ENCODE measurements around the gene CDK6.

The CDK6 gene

DNA sequence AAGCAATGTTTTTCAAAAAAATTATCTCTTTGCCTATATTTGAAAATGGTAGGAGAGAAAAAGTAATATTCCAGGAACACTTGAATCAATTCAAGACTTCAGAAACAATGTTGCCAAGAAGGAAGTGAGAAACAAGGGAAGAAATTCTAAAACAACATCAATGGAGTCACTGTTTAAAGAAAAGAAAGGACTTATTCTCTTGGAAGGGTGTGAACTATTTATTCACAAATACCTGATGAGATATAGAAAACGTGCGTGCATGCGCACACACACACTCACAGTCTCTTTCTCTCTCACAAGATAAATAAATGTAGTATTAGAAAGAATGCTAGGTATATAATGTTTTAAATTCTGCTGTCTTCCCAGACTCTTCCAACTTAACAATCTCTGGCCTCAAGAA lies 128.9 kb downstream of the CDK6 start:
- DNase-seq (ENCODE audit: low read depth): no peak
- no peak overlapping the region for H3K4me3 ChIP-seq (ENCODE audit: low read depth, low read length)
- TF ChIP-seq, protein P1, sequence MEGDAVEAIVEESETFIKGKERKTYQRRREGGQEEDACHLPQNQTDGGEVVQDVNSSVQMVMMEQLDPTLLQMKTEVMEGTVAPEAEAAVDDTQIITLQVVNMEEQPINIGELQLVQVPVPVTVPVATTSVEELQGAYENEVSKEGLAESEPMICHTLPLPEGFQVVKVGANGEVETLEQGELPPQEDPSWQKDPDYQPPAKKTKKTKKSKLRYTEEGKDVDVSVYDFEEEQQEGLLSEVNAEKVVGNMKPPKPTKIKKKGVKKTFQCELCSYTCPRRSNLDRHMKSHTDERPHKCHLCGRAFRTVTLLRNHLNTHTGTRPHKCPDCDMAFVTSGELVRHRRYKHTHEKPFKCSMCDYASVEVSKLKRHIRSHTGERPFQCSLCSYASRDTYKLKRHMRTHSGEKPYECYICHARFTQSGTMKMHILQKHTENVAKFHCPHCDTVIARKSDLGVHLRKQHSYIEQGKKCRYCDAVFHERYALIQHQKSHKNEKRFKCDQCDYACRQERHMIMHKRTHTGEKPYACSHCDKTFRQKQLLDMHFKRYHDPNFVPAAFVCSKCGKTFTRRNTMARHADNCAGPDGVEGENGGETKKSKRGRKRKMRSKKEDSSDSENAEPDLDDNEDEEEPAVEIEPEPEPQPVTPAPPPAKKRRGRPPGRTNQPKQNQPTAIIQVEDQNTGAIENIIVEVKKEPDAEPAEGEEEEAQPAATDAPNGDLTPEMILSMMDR (IDR thresholded peaks at IDR 0.05; ENCODE audit: low read depth, low read length): no peak
- TF ChIP-seq POLR2A (IDR thresholded peaks at IDR 0.05; ENCODE audit: extremely low read depth, insufficient read length) (no peak), MYC (IDR thresholded peaks at IDR 0.05; ENCODE audit: low read depth, low read length) (no peak)
- TF ChIP-seq, protein P2, sequence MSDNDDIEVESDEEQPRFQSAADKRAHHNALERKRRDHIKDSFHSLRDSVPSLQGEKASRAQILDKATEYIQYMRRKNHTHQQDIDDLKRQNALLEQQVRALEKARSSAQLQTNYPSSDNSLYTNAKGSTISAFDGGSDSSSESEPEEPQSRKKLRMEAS (IDR thresholded peaks at IDR 0.05; ENCODE audit: low read depth, low read length): no peak

DNA sequence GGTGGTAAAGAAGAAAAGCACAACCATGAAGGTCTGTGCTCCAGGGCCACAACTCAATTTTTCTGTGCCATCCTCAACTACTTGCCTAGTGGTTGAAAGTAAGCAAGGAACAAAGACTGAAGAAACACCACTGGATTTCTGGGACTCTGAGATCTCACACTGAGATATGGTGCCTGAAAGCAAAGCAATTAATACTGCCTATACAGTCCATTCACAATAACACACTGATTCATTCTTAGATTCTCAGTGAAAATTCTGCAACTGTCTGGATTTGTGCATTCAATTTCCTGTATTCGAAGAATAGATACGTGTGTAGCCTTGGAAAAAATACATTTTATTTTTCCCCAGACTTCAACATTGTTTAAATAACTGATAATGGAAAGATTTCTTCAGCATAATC lies 129.8 kb downstream of the CDK6 start:
- no peak overlapping the region for H3K4me3 ChIP-seq (ENCODE audit: low read depth, low read length)
- TF ChIP-seq POLR2A (IDR thresholded peaks at IDR 0.05; ENCODE audit: extremely low read depth, insufficient read length): no peak
- no peak for TF ChIP-seq MYC (IDR thresholded peaks at IDR 0.05; ENCODE audit: low read depth, low read length)
- DNase-seq (ENCODE audit: low read depth): no peak

DNA sequence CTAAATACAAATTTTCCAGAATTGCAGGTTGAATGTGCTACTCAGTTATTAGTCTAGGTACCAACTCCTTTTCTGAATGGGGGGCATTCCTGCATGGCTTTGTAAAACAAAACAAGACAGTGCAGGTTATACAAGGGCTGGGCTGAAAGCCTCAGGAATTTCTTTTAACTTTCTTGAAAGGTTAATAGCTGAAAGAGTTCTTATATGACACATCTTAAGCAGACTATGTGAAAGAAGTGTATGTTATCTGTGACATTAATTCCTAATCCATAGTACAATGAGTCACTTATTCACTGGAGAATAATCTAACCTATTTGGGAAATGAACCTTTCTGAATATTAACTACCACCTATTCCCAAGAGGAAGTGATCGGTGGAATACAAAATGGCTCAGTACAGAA lies 130.5 kb downstream of the CDK6 start:
- no peak for DNase-seq (ENCODE audit: low read depth)
- TF ChIP-seq, protein P2 (IDR thresholded peaks at IDR 0.05; ENCODE audit: low read depth, low read length): no peak
- no peak for TF ChIP-seq MYC (IDR thresholded peaks at IDR 0.05; ENCODE audit: low read depth, low read length)
- no peak for TF ChIP-seq POLR2A (IDR thresholded peaks at IDR 0.05; ENCODE audit: extremely low read depth, insufficient read length)
- TF ChIP-seq, protein P1 (IDR thresholded peaks at IDR 0.05; ENCODE audit: low read depth, low read length): no peak
- H3K4me3 ChIP-seq (ENCODE audit: low read depth, low read length): no peak overlapping the region

DNA sequence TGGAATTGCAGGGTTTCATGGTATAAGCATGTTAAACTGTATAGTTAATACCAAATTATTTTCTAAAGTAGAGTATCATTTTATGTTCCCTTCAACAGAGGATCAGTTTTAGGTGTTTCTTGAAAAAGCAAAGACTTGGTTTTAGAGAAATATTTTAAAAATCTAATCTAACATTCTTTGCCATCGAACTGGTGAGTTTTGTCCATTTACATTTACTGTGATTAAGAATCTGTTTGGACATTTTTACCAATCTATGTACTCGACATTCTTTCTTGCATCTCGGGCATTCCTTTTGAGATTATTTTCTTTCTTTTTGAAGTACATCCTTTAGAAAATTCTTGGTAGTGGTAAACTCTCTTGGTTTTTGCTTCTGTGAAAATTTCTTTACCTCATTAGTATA lies 131.5 kb downstream of the CDK6 start:
- TF ChIP-seq POLR2A (IDR thresholded peaks at IDR 0.05; ENCODE audit: extremely low read depth, insufficient read length): no peak
- TF ChIP-seq, protein P1 (IDR thresholded peaks at IDR 0.05; ENCODE audit: low read depth, low read length): no peak
- H3K4me3 ChIP-seq (ENCODE audit: low read depth, low read length): no peak overlapping the region
- DNase-seq (ENCODE audit: low read depth): no peak

DNA sequence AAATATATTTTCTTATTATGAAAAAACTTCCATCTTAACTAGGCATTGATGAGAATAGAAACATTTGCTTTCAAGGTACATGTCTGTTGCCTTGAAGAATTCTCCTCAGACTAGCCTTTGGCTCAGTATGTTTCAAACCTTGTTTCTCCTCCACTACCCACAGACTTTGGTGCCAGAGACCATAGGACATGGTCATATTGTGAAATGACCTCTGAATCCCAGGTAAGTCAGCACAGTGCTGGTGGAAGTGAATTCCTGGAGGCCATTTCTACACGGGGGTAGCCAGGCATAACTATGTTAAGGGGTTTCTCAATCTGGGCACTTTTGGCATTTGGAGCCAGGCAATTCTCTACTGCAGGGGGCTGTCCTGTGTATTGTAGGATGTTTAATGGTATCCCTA lies 133.8 kb downstream of the CDK6 start:
- no peak for DNase-seq (ENCODE audit: low read depth)
- no peak overlapping the region for H3K4me3 ChIP-seq (ENCODE audit: low read depth, low read length)

DNA sequence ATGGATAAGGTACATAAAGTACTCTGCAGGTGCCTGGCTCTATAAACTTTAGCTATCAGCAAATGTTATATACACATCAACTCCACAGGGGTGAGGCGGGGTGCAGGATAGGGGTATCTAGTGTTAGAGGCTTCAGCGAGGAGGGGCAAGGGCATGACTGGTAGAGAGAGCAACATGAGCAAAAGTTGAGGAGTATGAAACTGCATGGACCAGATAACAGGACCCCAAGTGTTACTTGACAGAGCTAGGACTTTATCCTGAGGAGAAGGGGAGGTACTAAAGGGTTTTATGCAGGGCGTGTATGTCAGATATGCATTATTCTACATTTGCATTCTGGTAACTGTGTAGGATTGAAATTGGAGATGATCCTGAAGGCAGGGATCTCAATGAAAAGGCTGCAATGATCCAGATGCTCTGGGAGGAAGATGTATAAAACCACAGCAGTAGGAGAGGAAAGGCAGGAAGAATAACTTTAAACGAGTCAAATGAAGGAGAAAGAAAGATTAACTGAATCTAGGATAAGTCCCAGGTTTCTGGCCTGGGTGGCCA lies 136.3 kb downstream of the CDK6 start:
- DNase-seq (ENCODE audit: low read depth): no peak
- H3K4me3 ChIP-seq (ENCODE audit: low read depth, low read length): no peak overlapping the region
- no peak for TF ChIP-seq MYC (IDR thresholded peaks at IDR 0.05; ENCODE audit: low read depth, low read length)
- TF ChIP-seq, protein P2 (IDR thresholded peaks at IDR 0.05; ENCODE audit: low read depth, low read length): no peak
- no peak for TF ChIP-seq POLR2A (IDR thresholded peaks at IDR 0.05; ENCODE audit: extremely low read depth, insufficient read length)
- TF ChIP-seq, protein P1 (IDR thresholded peaks at IDR 0.05; ENCODE audit: low read depth, low read length): no peak

More for the DNA sequence above, 133.8 kb downstream of the CDK6 start:
- TF ChIP-seq, protein P1 (IDR thresholded peaks at IDR 0.05; ENCODE audit: low read depth, low read length): no peak
- TF ChIP-seq POLR2A (IDR thresholded peaks at IDR 0.05; ENCODE audit: extremely low read depth, insufficient read length) (no peak), MYC (IDR thresholded peaks at IDR 0.05; ENCODE audit: low read depth, low read length) (no peak)
- TF ChIP-seq, protein P2 (IDR thresholded peaks at IDR 0.05; ENCODE audit: low read depth, low read length): no peak

Data from NB4 (cell line).